Gastroesophageal sphincter (tissue), 4 donors: ENCODE results near the gene PARVG. TPM values are rescaled to one million over a fixed set of nuclear protein-coding genes. Genes with fewer than 3 reads are reported as not detected.

ENCODE experiments used
- ATAC-seq: fragments of 150-250 bp; one replicate; pipeline ENCODE4 v1.9.1; 2016; ENCODE audit warnings: mild to moderate bottlenecking, moderate library complexity
- H3K27ac ChIP-seq, 4 donors: fragments of 200-600 bp; sonication (generic) in 3 of 4; 1 replicate in 3 of 4; 2 replicates in 1 of 4; pipeline ENCODE4 v1.5.1; 2016 to 2019
- H3K27me3 ChIP-seq: fragments of 200-600 bp; sonication (generic); one replicate; pipeline ENCODE4 v1.5.1; 2019
- H3K36me3 ChIP-seq, 2 donors: fragments of 200-600 bp; sonication (generic); one replicate each; pipeline ENCODE4 v1.5.1; 2019; ENCODE audit warnings: control low read depth in 1 of 2
- H3K4me1 ChIP-seq, 3 donors: fragments of 200-600 bp; sonication (generic); 1 replicate in 2 of 3; 2 replicates in 1 of 3; pipeline ENCODE4 v1.5.1; 2016 to 2019; ENCODE audit warnings: control low read depth in 2 of 3
- H3K4me3 ChIP-seq, 2 donors: fragments of 200-600 bp; sonication (generic); one replicate each; pipeline ENCODE4 v1.5.1; 2019; ENCODE audit warnings: mild to moderate bottlenecking in 1 of 2, moderate library complexity in 1 of 2
- H3K9me3 ChIP-seq, 3 donors: fragments of 200-600 bp; sonication (generic); one replicate each; pipeline ENCODE4 v1.5.1; 2017 to 2019; ENCODE audit warnings: control low read depth in 2 of 3
- CTCF ChIP-seq, 4 experiments: fragments of 200-600 bp in 2 of 4; fragments of 450-650 bp in 2 of 4; sonication (generic) in 1 of 4; IDR thresholded peaks; one replicate each; pipeline ENCODE4 v1.5.1; 2017 to 2019; ENCODE audit warnings: antibody characterized with exemption in 4 of 4, mild to moderate bottlenecking in 2 of 4, moderate library complexity in 2 of 4
- EP300 ChIP-seq: sonication (generic); formaldehyde crosslinking; IDR thresholded peaks from one replicate; pipeline ENCODE4 v1.6.1; 2017; ENCODE audit warnings: antibody characterized with exemption, mild to moderate bottlenecking
- POLR2A ChIP-seq, 2 donors: fragments of 450-650 bp; IDR thresholded peaks; one replicate each; pipeline ENCODE4 v1.6.1; 2017; ENCODE audit warnings: antibody characterized with exemption in 2 of 2, mild to moderate bottlenecking in 2 of 2, moderate library complexity in 1 of 2
- POLR2AphosphoS5 ChIP-seq: sonication (generic); formaldehyde crosslinking; IDR thresholded peaks from one replicate; pipeline ENCODE4 v1.6.1; 2017; ENCODE audit warnings: antibody characterized with exemption
- WGBS, 2 donors: methylation state at CpG; one replicate each; pipeline ENCODE4 v1.1.5; 2018; ENCODE audit warnings: low coverage in 1 of 2; 5-methylcytosine and 5-hydroxymethylcytosine counted together
- total RNA-seq, 4 donors: library from RNA; depleted of rRNA; stranded (reverse); fragments of >200 nt; gene quantifications; one replicate each; pipeline ENCODE4 v1.1.0, GENCODE V29; 2016

Gene PARVG
- total RNA-seq, 4 donors from 2014 or later: 7.0 to 18.2 (median 11.3) TPM

DNA sequence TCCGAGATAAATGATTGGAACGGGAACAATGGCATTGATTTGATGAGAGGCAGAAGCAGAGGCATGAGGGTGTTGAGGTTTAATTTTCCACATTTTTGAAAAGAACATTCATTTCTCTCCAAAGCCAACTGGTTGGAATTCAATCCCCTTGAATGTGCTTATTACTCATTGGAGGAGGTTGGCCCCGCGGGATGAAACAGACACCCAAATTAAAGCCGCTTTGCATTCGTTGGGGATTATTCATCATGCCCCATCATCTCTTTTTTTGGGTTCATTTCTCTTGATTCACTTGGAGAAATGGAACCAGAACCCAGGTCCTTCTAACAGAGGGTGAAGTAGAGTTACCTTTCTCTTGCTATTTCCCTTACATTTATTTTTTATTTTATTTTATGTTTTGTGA lies 47.6 kb upstream of the PARVG start:
- Histone ChIP-seq H3K4me3 (no peak overlapping the region), H3K27ac (no peak overlapping the region), H3K27me3 (no peaks in the 10 kb centered on the region), H3K36me3 (peaks cover 0 to 71% of the 10 kb centered on the region in 2 donors), H3K4me1 (no peaks in the 10 kb centered on the region), H3K9me3 (peaks cover 0 to 14% (median 1%) of the 10 kb centered on the region in 3 donors)
- ATAC-seq: no peak
- 83 to 90% methylated on average over 5 to 6 of the region's 6 CpGs for WGBS, 2 donors
- TF ChIP-seq POLR2A (IDR thresholded peaks at IDR 0.05) (no peak), EP300 (no peak), POLR2AphosphoS5 (no peak), CTCF (IDR thresholded peaks at IDR 0.05) (no peak)

DNA sequence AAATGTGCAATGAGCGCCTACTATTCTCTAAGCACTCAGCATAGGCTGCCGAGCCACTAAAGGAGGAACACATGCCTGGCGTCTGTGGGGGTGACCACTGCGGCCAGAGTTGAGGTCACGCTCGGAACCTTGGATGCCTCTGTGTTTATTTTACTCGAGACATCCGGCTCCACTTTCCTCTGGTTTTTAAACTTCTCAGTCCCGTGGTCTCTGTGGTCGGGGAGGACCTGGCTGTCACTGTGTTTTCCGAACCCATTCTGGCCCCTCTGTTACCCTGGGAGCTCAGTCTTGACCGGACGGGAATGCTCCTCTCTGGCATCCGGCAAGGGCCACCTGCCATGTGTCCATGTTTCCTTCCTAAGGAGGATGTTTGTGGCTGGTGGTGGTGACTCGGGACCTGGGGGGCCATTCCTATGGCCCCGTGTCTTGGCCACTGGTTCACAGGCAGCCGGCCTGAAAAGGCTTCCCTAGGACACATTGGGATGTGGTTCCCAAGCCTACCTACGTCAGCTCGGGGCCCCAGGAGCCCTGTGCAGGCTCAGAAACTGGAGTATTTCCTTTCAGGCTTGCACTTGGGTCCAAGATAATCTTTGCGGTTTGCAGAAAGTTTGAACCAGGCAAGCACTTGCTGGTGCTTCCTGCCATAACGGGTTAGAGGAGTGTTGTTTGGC lies 46.7 kb upstream of the PARVG start:
- no peaks in the 10 kb centered on the region for H3K27me3 ChIP-seq
- WGBS, 2 donors: 40 to 52% methylated on average over 2 to 5 of the region's 21 CpGs
- H3K9me3 ChIP-seq: peaks cover 0 to 15% (median 1%) of the 10 kb centered on the region in 3 donors
- no peaks in the 10 kb centered on the region for H3K4me1 ChIP-seq
- no peak for TF ChIP-seq EP300
- TF ChIP-seq POLR2AphosphoS5: no peak
- TF ChIP-seq POLR2A (IDR thresholded peaks at IDR 0.05): no peak
- no peak for TF ChIP-seq CTCF (IDR thresholded peaks at IDR 0.05)
- ATAC-seq: no peak
- H3K36me3 ChIP-seq: peaks cover 0 to 80% of the 10 kb centered on the region in 2 donors
- H3K27ac ChIP-seq: no peak overlapping the region
- H3K4me3 ChIP-seq: no peak overlapping the region

GRCh38 chr22:44136112-44136511 lies 44.6 kb upstream of the PARVG start:
- peaks cover 0 to 98% of the 10 kb centered on the region in 2 donors for H3K36me3 ChIP-seq
- no peak for ATAC-seq
- WGBS, 2 donors: 96% methylated on average over 6 of the region's 8 CpGs; no CpG with 5 or more reads in 1 of the 2 donors
- H3K27me3 ChIP-seq: no peaks in the 10 kb centered on the region
- no peak overlapping the region for H3K4me3 ChIP-seq
- no peaks in the 10 kb centered on the region for H3K4me1 ChIP-seq
- TF ChIP-seq POLR2AphosphoS5 (no peak), EP300 (no peak), POLR2A (IDR thresholded peaks at IDR 0.05) (no peak), CTCF (IDR thresholded peaks at IDR 0.05) (no peak)
- H3K27ac ChIP-seq: no peak overlapping the region
- H3K9me3 ChIP-seq: peaks cover 0 to 15% (median 1%) of the 10 kb centered on the region in 3 donors

DNA sequence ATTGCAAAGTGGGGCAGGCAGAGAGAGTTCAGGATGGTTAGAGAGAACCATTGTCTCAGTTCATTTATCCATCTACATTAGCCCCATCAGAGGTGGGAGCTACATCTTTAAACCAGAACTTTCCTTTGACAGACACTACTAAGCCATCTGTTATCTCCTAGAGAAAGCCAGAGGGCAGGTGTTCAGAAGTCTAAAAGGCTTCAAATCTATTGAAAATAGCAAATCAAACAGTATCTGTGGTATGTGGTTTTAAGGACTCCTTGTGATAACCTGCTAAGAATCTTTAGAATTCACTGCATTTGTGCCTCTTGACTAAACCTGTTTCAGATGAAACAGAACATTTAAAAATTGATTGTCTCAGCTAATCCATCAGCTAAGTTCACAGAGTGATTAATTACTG lies 43.9 kb upstream of the PARVG start:
- TF ChIP-seq EP300 (no peak), POLR2AphosphoS5 (no peak), POLR2A (IDR thresholded peaks at IDR 0.05) (no peak), CTCF (IDR thresholded peaks at IDR 0.05) (no peak)
- H3K9me3 ChIP-seq: peaks cover 0 to 15% (median 1%) of the 10 kb centered on the region in 3 donors
- H3K4me1 ChIP-seq: no peaks in the 10 kb centered on the region
- no peak overlapping the region for H3K27ac ChIP-seq
- no peak for ATAC-seq
- no peak overlapping the region for H3K4me3 ChIP-seq
- peaks cover 0 to 95% of the 10 kb centered on the region in 2 donors for H3K36me3 ChIP-seq
- H3K27me3 ChIP-seq: no peaks in the 10 kb centered on the region

- Histone ChIP-seq H3K27ac (no peak overlapping the region), H3K36me3 (peaks cover 0 to 91% of the 10 kb centered on the region in 2 donors), H3K4me3 (no peak overlapping the region), H3K4me1 (peaks cover 0 to under 1% (median 0%) of the 10 kb centered on the region in 3 donors), H3K9me3 (peaks cover 0 to 15% (median 1%) of the 10 kb centered on the region in 3 donors), H3K27me3 (no peaks in the 10 kb centered on the region)
- ATAC-seq: no peak
- 100% methylated on average over 1 of the region's 3 CpGs; no CpG with 5 or more reads in 1 of the 2 donors for WGBS, 2 donors
- no peak for TF ChIP-seq CTCF (IDR thresholded peaks at IDR 0.05)
- TF ChIP-seq POLR2A (IDR thresholded peaks at IDR 0.05): no peak
- TF ChIP-seq POLR2AphosphoS5: no peak
- TF ChIP-seq EP300: no peak
These were observed 43.3 kb upstream of the PARVG start for GRCh38 chr22:44137415-44137814.
